ENCODE data around the gene RALGPS1.

GRCh38 chr9:127027694-127028093 lies 113.1 kb downstream of the RALGPS1 start:
- TF ChIP-seq CTCF (IDR thresholded peaks at IDR 0.05) (no peak), EP300 (IDR thresholded peaks at IDR 0.05) (no peak), POLR2A (IDR thresholded peaks at IDR 0.05) (no peak)
